K562 (cell line): Measurements from ENCODE around the gene DCTN1. TPM values are rescaled to one million over a fixed set of nuclear protein-coding genes. Genes with fewer than 3 reads are reported as not detected.

ENCODE experiments used
- ATAC-seq: fragments of 200-7000 bp; cut with Tn5 transposase; 3 replicates; pipeline ENCODE4 v1.9.1; 2020; ENCODE audit warnings: moderate library complexity
- BruUV-seq: library from RNA; stranded (reverse); fragments of 400-500 nt; replicated peaks from 2 replicates; lab custom pipeline; 2021; lab: Mats Ljungman, UMichigan
- CTCF ChIA-PET: fragments of 300-600 bp; formaldehyde crosslinking; extraction: SDS; loops from one replicate; lab custom pipeline; 2021; ENCODE audit warnings: low intra/inter-chr PET ratio; lab: Yijun Ruan, JAX
- POLR2A ChIA-PET: fragments of 300-600, 350-650 bp; sonication (Branson Sonifier 250); formaldehyde crosslinking; extraction: SDS; loops from one replicate; lab custom pipeline; 2021; ENCODE audit warnings: antibody characterized with exemption, inconsistent platforms; lab: Yijun Ruan, JAX
- DNase-seq, 4 experiments: peaks; one replicate each; pipeline versions ENCODE4 v3.0.0 to v3.0.0-alpha.2; 2011 to 2018; ENCODE audit warnings: low spot score in 3 of 4, mixed read lengths in 3 of 4; ENCODE audit errors: extremely low read depth in 1 of 4
- FAIRE-seq: peaks from 2 replicates; lab custom pipeline; 2011; peaks lifted over from hg19 to GRCh38; lab: Jason Lieb, UNC
- H2AFZ ChIP-seq: 2 replicates; pipeline ENCODE4 v1.6.0; 2011; ENCODE audit warnings: low read depth, low read length, control low read depth, inconsistent platforms
- H3K27ac ChIP-seq: fragments of 200-600 bp; 3 replicates; pipeline ENCODE4 v1.8.0; 2011; ENCODE audit warnings: low read depth, mild to moderate bottlenecking, control low read depth, inconsistent platforms, low read length, moderate library complexity, mixed read lengths; ENCODE audit errors: extremely low read depth
- H3K27me3 ChIP-seq, 2 experiments: fragments of 300-600 bp in 1 of 2; 2 replicates in 1 of 2; 3 replicates in 1 of 2; pipeline versions ENCODE4 v1.6.0 to v1.8.0; 2011; ENCODE audit warnings: inconsistent platforms in 2 of 2, low read length in 2 of 2, mild to moderate bottlenecking in 1 of 2, mixed read lengths in 1 of 2, moderate library complexity in 1 of 2; ENCODE audit not compliant: control insufficient read depth in 2 of 2, insufficient read depth in 2 of 2
- H3K36me3 ChIP-seq: fragments of 300-600 bp; 3 replicates; pipeline ENCODE4 v1.8.0; 2011; ENCODE audit warnings: mild to moderate bottlenecking, low read length, inconsistent platforms; ENCODE audit not compliant: control insufficient read depth, insufficient read depth
- H3K4me1 ChIP-seq, 2 experiments: fragments of 200-600 bp in 1 of 2; replicated peaks in 1 of 2; 2 replicates in 1 of 2; 3 replicates in 1 of 2; pipeline versions ENCODE4 v1.5.1 to v1.8.0; 2011; ENCODE audit warnings: inconsistent platforms in 2 of 2, low read length in 2 of 2, mild to moderate bottlenecking in 1 of 2, mixed read lengths in 1 of 2, moderate library complexity in 1 of 2; ENCODE audit not compliant: control insufficient read depth in 2 of 2, insufficient read depth in 2 of 2
- H3K4me2 ChIP-seq: 2 replicates; pipeline ENCODE4 v1.6.1; 2011; ENCODE audit warnings: low read length, control low read depth, inconsistent platforms, mixed read lengths; ENCODE audit not compliant: insufficient read depth
- H3K4me3 ChIP-seq: fragments of 200-600 bp; sonication (generic), shearing (Covaris generic); 2 replicates; pipeline ENCODE4 v1.5.1; 2016; ENCODE audit warnings: control low read depth, inconsistent platforms
- H3K79me2 ChIP-seq: fragments of 200-600 bp; 3 replicates; pipeline ENCODE4 v1.8.0; 2011; ENCODE audit warnings: low read length, inconsistent platforms; ENCODE audit not compliant: control insufficient read depth, insufficient read depth
- H3K9ac ChIP-seq, 2 experiments: 2 replicates each; pipeline versions ENCODE4 v1.6.0 to v1.6.1; 2011; ENCODE audit warnings: low read depth in 2 of 2, low read length in 2 of 2, control low read depth in 1 of 2, inconsistent platforms in 1 of 2, mild to moderate bottlenecking in 1 of 2, mixed read lengths in 1 of 2; ENCODE audit not compliant: insufficient read depth in 1 of 2
- H3K9me1 ChIP-seq: one replicate; pipeline ENCODE4 v1.6.0; 2011; ENCODE audit warnings: inconsistent platforms, mild to moderate bottlenecking, low read length, moderate library complexity; ENCODE audit not compliant: control insufficient read depth, insufficient read depth
- H3K9me3 ChIP-seq: replicated peaks from 2 replicates; pipeline ENCODE4 v1.5.1; 2011; ENCODE audit warnings: low read depth, low read length, inconsistent platforms; ENCODE audit not compliant: control insufficient read depth, insufficient read depth
- H4K20me1 ChIP-seq: replicated peaks from 2 replicates; pipeline ENCODE4 v1.6.1; 2011; ENCODE audit warnings: low read length, inconsistent platforms, mixed read lengths; ENCODE audit not compliant: control insufficient read depth, insufficient read depth
- ASH1L ChIP-seq: fragments of 450-650 bp; IDR thresholded peaks from 2 replicates; pipeline ENCODE4 v1.6.1; 2018; ENCODE audit warnings: borderline replicate concordance, mild to moderate bottlenecking, low read depth; ENCODE audit not compliant: partially characterized antibody
- CREBBP ChIP-seq: IDR thresholded peaks from one replicate; pipeline ENCODE4 v1.6.1; 2012; ENCODE audit warnings: low read depth, mild to moderate bottlenecking, control low read depth, inconsistent platforms, low read length
- HES1 ChIP-seq: fragments of 450-650 bp; IDR thresholded peaks from 2 replicates; pipeline ENCODE4 v1.6.1; 2016; ENCODE audit warnings: low read depth, mild to moderate bottlenecking, moderate library complexity
- HNRNPH1 ChIP-seq: fragments of 200-400 bp; formaldehyde crosslinking; optimal IDR thresholded peaks from 2 replicates; pipeline ENCODE3; 2017; ENCODE audit warnings: low read depth, mild to moderate bottlenecking, low read length, moderate library complexity
- MEF2D ChIP-seq: conservative IDR thresholded peaks from 2 replicates; pipeline ENCODE4 v1.6.1; 2016; ENCODE audit warnings: low read depth, missing genetic modification characterization, missing compliant biosample characterization
- MYBL2 ChIP-seq, 2 experiments: fragments of 450-650 bp in 1 of 2; sonication (generic) in 1 of 2; formaldehyde crosslinking in 1 of 2; IDR thresholded peaks; 2 replicates each; pipeline versions ENCODE4 v1.6.1 to v1.8.1; 2017 to 2022; ENCODE audit warnings: borderline replicate concordance in 1 of 2, inconsistent platforms in 1 of 2, low read depth in 1 of 2, mild to moderate bottlenecking in 1 of 2, missing genetic modification reagents in 1 of 2, moderate library complexity in 1 of 2
- PCBP1 ChIP-seq: fragments of 200-400 bp; formaldehyde crosslinking; IDR thresholded peaks from 2 replicates; pipeline ENCODE4 v1.6.1; 2018; ENCODE audit warnings: mild to moderate bottlenecking, low read depth, low read length; ENCODE audit not compliant: poor library complexity, severe bottlenecking
- RBM14 ChIP-seq: fragments of 200-400 bp; formaldehyde crosslinking; IDR thresholded peaks from 2 replicates; pipeline ENCODE4 v1.6.1; 2018; ENCODE audit warnings: low read depth, mild to moderate bottlenecking, low read length, moderate library complexity, borderline replicate concordance; ENCODE audit not compliant: insufficient read depth
- RBM25 ChIP-seq: fragments of 200-400 bp; formaldehyde crosslinking; IDR thresholded peaks from 2 replicates; pipeline ENCODE4 v1.6.1; 2018; ENCODE audit warnings: low read length, low read depth, moderate library complexity; ENCODE audit not compliant: severe bottlenecking
- SMAD4 ChIP-seq: fragments of 250-450 bp; sonication (Bioruptor Pico); conservative IDR thresholded peaks from 2 replicates; pipeline ENCODE4 v1.8.0; 2021; ENCODE audit warnings: inconsistent platforms, mild to moderate bottlenecking, moderate library complexity
- SREBF1 ChIP-seq: fragments of 150-350 bp; IDR thresholded peaks from 2 replicates; pipeline ENCODE4 v1.6.1; 2014; ENCODE audit warnings: antibody characterized with exemption, low read depth, low read length, borderline replicate concordance
- TFAP4 ChIP-seq: sonication (generic); formaldehyde crosslinking; IDR thresholded peaks from 2 replicates; pipeline ENCODE4 v1.8.0; 2022; ENCODE audit warnings: missing genetic modification reagents, mild to moderate bottlenecking, moderate library complexity, borderline replicate concordance
- ZBTB1 ChIP-seq: sonication (generic); formaldehyde crosslinking; IDR thresholded peaks from 2 replicates; pipeline ENCODE4 v1.8.1; 2023; ENCODE audit warnings: missing genetic modification reagents, low read depth, mild to moderate bottlenecking, borderline replicate concordance
- ZBTB34 ChIP-seq: fragments of 250-450 bp; sonication (Bioruptor Pico); IDR thresholded peaks from 2 replicates; pipeline ENCODE4 v1.8.0; 2021; ENCODE audit warnings: mild to moderate bottlenecking, moderate library complexity
- ZC3H11A ChIP-seq: IDR thresholded peaks from 2 replicates; pipeline ENCODE4 v1.6.1; 2012; ENCODE audit warnings: low read depth, low read length, improper control_type of control experiment
- ZNF174 ChIP-seq: fragments of 250-450 bp; sonication (Bioruptor Pico); IDR thresholded peaks from 2 replicates; pipeline ENCODE4 v1.4.0; 2020; ENCODE audit warnings: mild to moderate bottlenecking
- ZNF224 ChIP-seq: sonication (generic); formaldehyde crosslinking; IDR thresholded peaks from 2 replicates; pipeline ENCODE4 v1.8.0; 2022; ENCODE audit warnings: mild to moderate bottlenecking, missing genetic modification reagents
- ZNF830 ChIP-seq: fragments of 250-450 bp; sonication (Bioruptor Pico); IDR thresholded peaks from 2 replicates; pipeline ENCODE4 v1.5.0; 2021; ENCODE audit warnings: mild to moderate bottlenecking
- WGBS: fragments of 100-300 bp; shearing (Covaris generic); methylation state at CpG from one replicate; pipeline ENCODE4 v1.1.6; 2016; ENCODE audit warnings: low coverage, mixed read lengths; ENCODE audit not compliant: insufficient coverage; ENCODE audit errors: missing lambda C conversion rate; 5-methylcytosine and 5-hydroxymethylcytosine counted together
- in situ Hi-C: fragments of 300-500 bp; cut with MboI; formaldehyde crosslinking; loops from 4 replicates; pipeline ENCODE4 v1.15.0; 2018; ENCODE audit warnings: inconsistent platforms, mixed read lengths
- intact Hi-C: fragments of 100-400 bp; cut with micrococcal nuclease; formaldehyde crosslinking; loops from 2 replicates; pipeline ENCODE4 v1.14.2; 2022
- polyA plus RNA-seq, 8 experiments: library from polyadenylated mRNA; depleted of rRNA in 4 of 8; stranded (reverse) in 5 of 8; unstranded in 3 of 8; fragments of >200 nt; fragmentation: Nextera tagmentation in 2 of 8; fragmentation: Illumina TruSeq in 1 of 8; extraction: Ambion mirVana in 2 of 8; extraction: Trizol in 1 of 8; gene quantifications; 2 replicates each; pipeline versions ENCODE4 v1.2.1 to v1.2.3, GENCODE V29; 2011 to 2014; ENCODE audit warnings: inconsistent platforms in 1 of 8, missing spikeins in 1 of 8
- total RNA-seq, 7 experiments: library from RNA; depleted of rRNA in 6 of 7; stranded (reverse); fragments of >200 nt in 6 of 7; fragmentation: Illumina TruSeq in 2 of 7; extraction: Trizol in 2 of 7; gene quantifications; 2 replicates each; pipeline versions ENCODE4 v1.2.1 to v1.2.3, GENCODE V29; 2011 to 2021; ENCODE audit warnings: low replicate concordance in 1 of 7

Gene DCTN1
- total and polyA plus RNA-seq, 9 of the 15 experiments (the other 6 are each of a cell fraction or from before 2014, with no cell fraction given), result 23.9 to 71.7 (median 45.0) TPM

GRCh38 chr2:74372674-74373073, 7.4 kb downstream of the DCTN1 start:
- ATAC-seq (no peak), DNase-seq (no peak)
- Histone ChIP-seq H3K79me2 (no peaks in the 10 kb centered on the region), H3K27me3 (no peaks in the 10 kb centered on the region)
- in situ Hi-C loops, result no loop called here
- TF ChIP-seq ZBTB34 (CRISPR knock-in tag) (no peak), HES1 (no peak), HNRNPH1 (no peak), SREBF1 (no peak), ZNF174 (CRISPR knock-in tag) (no peak), ZC3H11A (no peak), PCBP1 (no peak), RBM25 (no peak), TFAP4 (CRISPR knock-in tag) (no peak), ZBTB1 (CRISPR knock-in tag) (no peak), ZNF830 (CRISPR knock-in tag) (no peak), RBM14 (no peak), MYBL2 (IDR thresholded peaks at IDR 0.05; ENCODE audit: low read depth) (no peak), MYBL2 (CRISPR knock-in tag; IDR thresholded peaks at IDR 0.05; ENCODE audit: borderline replicate concordance) (no peak), ZNF224 (no peak), MEF2D (tag) (no peak), ASH1L (no peak), SMAD4 (no peak), CREBBP (no peak)
- TF ChIP-seq, all 486 proteins: peak for 0
- Histone ChIP-seq H2AFZ (no peak overlapping the region), H3K9me1 (no peaks in the 10 kb centered on the region), H3K4me1 (peaks cover 4 to 15% of the 10 kb centered on the region in 2 experiments; a peak in 3 of 5 replicates), H3K4me3 (no peak overlapping the region), H3K9me3 (no peaks in the 10 kb centered on the region), H3K36me3 (peaks cover 43% of the 10 kb centered on the region; the same call in 2 of the 3 replicates), H3K9ac (peak overlapping the region in 1 of 2 experiments; percentile 54; a peak in 1 of 4 replicates), H3K27ac (no peak overlapping the region), H3K4me2 (no peak overlapping the region; the same call in 1 of the 2 replicates), H4K20me1 (no peaks in the 10 kb centered on the region; the same call in 1 of the 2 replicates)
- POLR2A ChIA-PET, result no interaction called here
- no TSS peak for BruUV-seq
- WGBS, result 54% methylated on average over 6 of the region's 6 CpGs
- CTCF ChIA-PET, result no interaction called here
- FAIRE-seq, result no peak
- intact Hi-C loops, result no loop called here
